ENCODE data around the gene FBXL7. TPM values are rescaled to one million over a fixed set of nuclear protein-coding genes. Genes with fewer than 3 reads are reported as not detected.

Gene FBXL7
- total and polyA plus RNA-seq, 4 donors, result 0.24 to 1.4 (median 1.2) TPM

- no peaks in the 10 kb centered on the region for H3K4me1 ChIP-seq (ENCODE audit: control insufficient read depth in 4 of 4, insufficient read depth in 4 of 4, low read length in 3 of 4)
- 86% methylated on average over 2 of the region's 2 CpGs for WGBS
- no peaks in the 10 kb centered on the region for H3K9me3 ChIP-seq (ENCODE audit: control insufficient read depth in 4 of 4, low read length in 3 of 4)
- no peak overlapping the region for H3K4me3 ChIP-seq (ENCODE audit: low read depth in 1 of 3, low read length in 3 of 3)
- no peak overlapping the region for H3K27ac ChIP-seq (ENCODE audit: low read depth in 1 of 2, low read length in 2 of 2)
- no peaks in the 10 kb centered on the region for H3K36me3 ChIP-seq (ENCODE audit: control insufficient read depth in 4 of 4, insufficient read depth in 3 of 4, low read depth in 1 of 4, low read length in 3 of 4)
- no peak overlapping the region for H3K9ac ChIP-seq (ENCODE audit: low read depth in 1 of 2, low read length in 2 of 2)
- TF ChIP-seq HNF4A (conservative IDR thresholded peaks at IDR 0.05) (no peak), FOXA2 (IDR thresholded peaks at IDR 0.05) (no peak), FOXA1 (IDR thresholded peaks at IDR 0.05) (no peak), REST (IDR thresholded peaks at IDR 0.05) (no peak), CTCF (IDR thresholded peaks at IDR 0.05; ENCODE audit: low read depth, low read length, missing input control) (no peak), TAF1 (conservative IDR thresholded peaks at IDR 0.05) (no peak), RXRA (IDR thresholded peaks at IDR 0.05) (no peak), JUND (IDR thresholded peaks at IDR 0.05) (no peak), ATF3 (IDR thresholded peaks at IDR 0.05) (no peak), HNF4G (IDR thresholded peaks at IDR 0.05) (no peak), EGR1 (IDR thresholded peaks at IDR 0.05; ENCODE audit: low read depth in 2 of 2) (no peak), MAX (IDR thresholded peaks at IDR 0.05) (no peak), ZBTB33 (IDR thresholded peaks at IDR 0.05) (no peak), YY1 (IDR thresholded peaks at IDR 0.05) (no peak), SP1 (IDR thresholded peaks at IDR 0.05) (no peak), GABPA (IDR thresholded peaks at IDR 0.05 in 1 of 2, conservative IDR thresholded peaks at IDR 0.05 in 1 of 2) (no peak), RAD21 (IDR thresholded peaks at IDR 0.05) (no peak), NR2F2 (IDR thresholded peaks at IDR 0.05) (no peak)
- H3K27me3 ChIP-seq (ENCODE audit: control insufficient read depth in 4 of 4, insufficient read depth in 4 of 4, low read length in 3 of 4), result no peaks in the 10 kb centered on the region
- DNase-seq (ENCODE audit: low spot score), result no peak
Measured at GRCh38 chr5:15601853-15602252, 101.9 kb downstream of the FBXL7 start.

Measured in liver (tissue), 9 donors.